ENCODE data around the gene PLTP.

PLTP gene

GRCh38 chr20:45850926-45851325, 61.0 kb downstream of the PLTP start:
- Histone ChIP-seq H3K4me3 (ENCODE audit: insufficient read depth, low read length, poor library complexity, severe bottlenecking) (no peak overlapping the region), H3K27ac (ENCODE audit: low read depth, low read length) (no peak overlapping the region), H3K9me3 (ENCODE audit: insufficient read depth, low read length) (no peaks in the 10 kb centered on the region)

GRCh38 chr20:45850238-45850637, 61.7 kb downstream of the PLTP start:
- Histone ChIP-seq H3K9ac (ENCODE audit: low read length) (no peak overlapping the region), H2AFZ (ENCODE audit: low read depth, low read length, severe bottlenecking) (no peak overlapping the region), H3K36me3 (ENCODE audit: low read length) (no peaks in the 10 kb centered on the region), H3K9me2 (replicated peaks; ENCODE audit: insufficient read depth, low read length) (no peaks in the 10 kb centered on the region), H3K4me3 (ENCODE audit: insufficient read depth, low read length, poor library complexity, severe bottlenecking) (no peak overlapping the region), H3K27ac (ENCODE audit: low read depth, low read length) (no peak overlapping the region), H3K79me2 (ENCODE audit: insufficient read depth, low read length) (peaks cover 4% of the 10 kb centered on the region; the same call in 1 of the 2 replicates), H4K20me1 (ENCODE audit: low read depth, low read length) (no peaks in the 10 kb centered on the region), H3F3A (ENCODE audit: insufficient read depth) (no peaks in the 10 kb centered on the region), H3K27me3 (ENCODE audit: low read length) (no peaks in the 10 kb centered on the region), H3K9me3 (ENCODE audit: insufficient read depth, low read length) (no peaks in the 10 kb centered on the region), H3K4me2 (ENCODE audit: low read depth, low read length, poor library complexity, severe bottlenecking) (no peak overlapping the region)
- TF ChIP-seq CTCF (IDR thresholded peaks at IDR 0.05; ENCODE audit: insufficient read depth, low read length, poor library complexity, severe bottlenecking) (no peak), EZH2phosphoT487 (conservative IDR thresholded peaks at IDR 0.05; ENCODE audit: low read length) (no peak)

More at GRCh38 chr20:45850926-45851325, 61.0 kb downstream of the PLTP start:
- no peak overlapping the region for H3K9ac ChIP-seq (ENCODE audit: low read length)
- no peaks in the 10 kb centered on the region for H3K36me3 ChIP-seq (ENCODE audit: low read length)
- H3F3A ChIP-seq (ENCODE audit: insufficient read depth): no peaks in the 10 kb centered on the region
- TF ChIP-seq EZH2phosphoT487 (conservative IDR thresholded peaks at IDR 0.05; ENCODE audit: low read length): no peak
- TF ChIP-seq CTCF (IDR thresholded peaks at IDR 0.05; ENCODE audit: insufficient read depth, low read length, poor library complexity, severe bottlenecking): no peak
- peaks cover 7% of the 10 kb centered on the region for H3K79me2 ChIP-seq (ENCODE audit: insufficient read depth, low read length)
- no peak overlapping the region for H3K4me2 ChIP-seq (ENCODE audit: low read depth, low read length, poor library complexity, severe bottlenecking)
- no peaks in the 10 kb centered on the region for H3K27me3 ChIP-seq (ENCODE audit: low read length)
- no peak overlapping the region for H2AFZ ChIP-seq (ENCODE audit: low read depth, low read length, severe bottlenecking)
- no peaks in the 10 kb centered on the region for H3K9me2 ChIP-seq (replicated peaks; ENCODE audit: insufficient read depth, low read length)
- no peaks in the 10 kb centered on the region for H4K20me1 ChIP-seq (ENCODE audit: low read depth, low read length)

GRCh38 chr20:45848969-45849582, 62.9 kb downstream of the PLTP start:
- TF ChIP-seq CTCF (IDR thresholded peaks at IDR 0.05; ENCODE audit: insufficient read depth, low read length, poor library complexity, severe bottlenecking): no peak
- no peak for TF ChIP-seq EZH2phosphoT487 (conservative IDR thresholded peaks at IDR 0.05; ENCODE audit: low read length)
- no peaks in the 10 kb centered on the region for H3K9me3 ChIP-seq (ENCODE audit: insufficient read depth, low read length)
- no peaks in the 10 kb centered on the region for H3K9me2 ChIP-seq (replicated peaks; ENCODE audit: insufficient read depth, low read length)
- H3F3A ChIP-seq (ENCODE audit: insufficient read depth): no peaks in the 10 kb centered on the region
- H3K9ac ChIP-seq (ENCODE audit: low read length): no peak overlapping the region
- H3K27ac ChIP-seq (ENCODE audit: low read depth, low read length): no peak overlapping the region
- no peaks in the 10 kb centered on the region for H3K27me3 ChIP-seq (ENCODE audit: low read length)
- no peak overlapping the region for H2AFZ ChIP-seq (ENCODE audit: low read depth, low read length, severe bottlenecking)
- no peaks in the 10 kb centered on the region for H3K36me3 ChIP-seq (ENCODE audit: low read length)
- no peak overlapping the region for H3K4me3 ChIP-seq (ENCODE audit: insufficient read depth, low read length, poor library complexity, severe bottlenecking)
- no peaks in the 10 kb centered on the region for H4K20me1 ChIP-seq (ENCODE audit: low read depth, low read length)
- no peak overlapping the region for H3K4me2 ChIP-seq (ENCODE audit: low read depth, low read length, poor library complexity, severe bottlenecking)
- no peaks in the 10 kb centered on the region for H3K79me2 ChIP-seq (ENCODE audit: insufficient read depth, low read length)

Data from SU-DHL-6 (cell line).